ENCODE results near the gene PRIM2. TPM values are rescaled to one million over a fixed set of nuclear protein-coding genes. Genes with fewer than 3 reads are reported as not detected.
"Not testable (repeated sequence)": the region's sequence is repeated elsewhere in the genome, so short reads cannot be mapped to it uniquely, and the experiment has no call there.

PRIM2 gene
- total and polyA plus RNA-seq, 11 donors: 1.6 to 5.4 (median 4.4) TPM

GRCh38 chr6:57390818-57391217 is 73.4 kb downstream of the PRIM2 start:
- DNase-seq; H3K4me3 ChIP-seq; H3K36me3 ChIP-seq; intact Hi-C loops (cut with DNase I); H3K27ac ChIP-seq; ATAC-seq; H3K27me3 ChIP-seq; H3K4me1 ChIP-seq: not testable (repeated sequence)
- peaks cover 0 to 30% (median 0%) of the 10 kb centered on the region in 12 donors for H3K9me3 ChIP-seq
- WGBS, 4 donors: 74 to 99% (median 96%) methylated on average over 2 of the region's 2 CpGs

DNA sequence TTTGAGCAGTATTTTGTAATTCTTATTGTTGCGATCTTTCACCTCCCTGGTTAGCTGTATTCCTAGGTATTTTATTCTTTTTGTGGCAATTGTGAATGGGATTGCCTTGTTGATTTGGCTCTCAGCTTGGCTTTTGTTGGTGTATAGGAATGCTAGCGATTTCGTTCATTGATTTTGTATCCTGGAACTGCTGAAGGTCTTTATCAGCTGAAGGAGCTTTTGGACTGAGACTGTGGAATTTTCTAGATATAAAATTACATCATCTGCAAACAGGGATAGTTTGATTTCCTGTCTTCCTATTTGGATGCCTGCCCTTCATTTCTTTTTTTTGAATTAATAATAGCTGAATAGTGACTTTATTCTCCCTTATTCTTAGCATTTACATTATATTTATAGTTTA is 74.6 kb downstream of the PRIM2 start:
- H3K4me1 ChIP-seq; DNase-seq; H3K36me3 ChIP-seq; H3K27me3 ChIP-seq; ATAC-seq; H3K4me3 ChIP-seq; H3K27ac ChIP-seq; intact Hi-C loops (cut with DNase I): not testable (repeated sequence)
- WGBS, 4 donors: 67 to 83% (median 79%) methylated on average over 3 of the region's 3 CpGs
- peaks cover 0 to 39% (median 7%) of the 10 kb centered on the region in 12 donors for H3K9me3 ChIP-seq

DNA sequence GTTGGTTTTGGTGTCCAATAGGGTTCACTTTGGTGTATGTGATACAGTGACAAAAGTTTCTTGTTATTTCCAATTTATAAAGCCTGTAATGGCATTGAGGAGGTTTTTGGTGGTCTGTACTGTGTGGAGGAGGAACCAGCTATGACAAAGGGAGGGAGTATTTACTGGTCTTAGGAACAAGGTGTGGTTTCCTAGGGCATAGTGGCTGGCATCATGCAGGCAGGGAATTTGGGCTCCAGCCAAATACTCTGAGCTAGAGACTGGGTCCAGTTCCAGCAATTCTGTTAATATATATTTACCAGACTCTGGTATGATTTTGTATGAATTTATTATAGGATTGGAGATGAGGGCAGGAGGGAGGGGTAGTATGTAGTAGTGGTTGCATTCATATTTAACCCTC is 101.9 kb downstream of the PRIM2 start:
- H3K27ac ChIP-seq; intact Hi-C loops (cut with DNase I); DNase-seq; H3K4me3 ChIP-seq; H3K4me1 ChIP-seq; H3K27me3 ChIP-seq; H3K36me3 ChIP-seq: not testable (repeated sequence)
- H3K9me3 ChIP-seq: peaks cover 0 to 10% (median 0%) of the 10 kb centered on the region in 12 donors
- ATAC-seq: peak in 2 of 4 donors; percentile 39 to 41

DNA sequence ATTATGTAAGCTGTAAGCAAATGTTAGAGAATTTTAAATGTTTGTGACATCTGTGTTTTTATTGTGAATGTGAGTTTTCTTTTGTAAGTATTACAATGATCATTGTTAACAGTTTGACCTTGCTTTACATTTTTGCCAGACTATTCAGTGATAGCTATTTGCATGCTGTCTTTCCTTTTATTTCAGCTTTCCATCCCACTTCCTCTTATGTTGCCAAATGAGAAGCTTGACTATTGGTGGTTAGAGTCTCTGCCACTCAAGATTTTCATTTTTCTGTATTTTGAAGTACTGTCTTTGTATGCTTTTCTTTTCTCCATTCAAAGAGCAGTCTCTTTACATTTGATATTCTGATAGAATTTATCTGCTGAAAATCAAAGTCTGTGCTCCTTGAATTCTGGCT is 104.1 kb downstream of the PRIM2 start:
- ATAC-seq (no peak), DNase-seq (no peak)
- no peak for TF ChIP-seq POLR2A (IDR thresholded peaks at IDR 0.05)
- no peak for TF ChIP-seq CTCF (IDR thresholded peaks at IDR 0.05)
- no peaks in the 10 kb centered on the region for H3K27me3 ChIP-seq
- H3K27ac ChIP-seq: no peak overlapping the region
- intact Hi-C loops (cut with DNase I): no loop called here
- H3K4me1 ChIP-seq: no peaks in the 10 kb centered on the region
- no peaks in the 10 kb centered on the region for H3K36me3 ChIP-seq
- no peak overlapping the region for H3K4me3 ChIP-seq
- peaks cover 0 to 2% (median 0%) of the 10 kb centered on the region in 12 donors for H3K9me3 ChIP-seq

- 84 to 89% (median 85%) methylated on average over 5 of the region's 5 CpGs for WGBS, 4 donors
- Histone ChIP-seq H3K4me1 (no peaks in the 10 kb centered on the region), H3K27ac (no peak overlapping the region), H3K36me3 (no peaks in the 10 kb centered on the region), H3K9me3 (no peaks in the 10 kb centered on the region), H3K4me3 (no peak overlapping the region), H3K27me3 (no peaks in the 10 kb centered on the region)
- intact Hi-C loops (cut with DNase I): no loop called here
- ATAC-seq (no peak), DNase-seq (no peak)
- TF ChIP-seq POLR2A (IDR thresholded peaks at IDR 0.05): no peak
- no peak for TF ChIP-seq CTCF (IDR thresholded peaks at IDR 0.05)
Observed at GRCh38 chr6:57423468-57423867, 106.0 kb downstream of the PRIM2 start.

GRCh38 chr6:57431742-57432141 is 114.3 kb downstream of the PRIM2 start:
- H3K36me3 ChIP-seq; DNase-seq; intact Hi-C loops (cut with DNase I); H3K9me3 ChIP-seq; H3K27ac ChIP-seq; H3K27me3 ChIP-seq; ATAC-seq; H3K4me3 ChIP-seq: not testable (repeated sequence)
- H3K4me1 ChIP-seq: peaks cover 0 to 30% (median 10%) of the 10 kb centered on the region in 12 donors
